ENCODE data around the gene ZC3H18. TPM values are rescaled to one million over a fixed set of nuclear protein-coding genes. Genes with fewer than 3 reads are reported as not detected.

The ZC3H18 gene
- polyA plus RNA-seq, 1 donor from 2014 or later: 12.8 TPM

DNA sequence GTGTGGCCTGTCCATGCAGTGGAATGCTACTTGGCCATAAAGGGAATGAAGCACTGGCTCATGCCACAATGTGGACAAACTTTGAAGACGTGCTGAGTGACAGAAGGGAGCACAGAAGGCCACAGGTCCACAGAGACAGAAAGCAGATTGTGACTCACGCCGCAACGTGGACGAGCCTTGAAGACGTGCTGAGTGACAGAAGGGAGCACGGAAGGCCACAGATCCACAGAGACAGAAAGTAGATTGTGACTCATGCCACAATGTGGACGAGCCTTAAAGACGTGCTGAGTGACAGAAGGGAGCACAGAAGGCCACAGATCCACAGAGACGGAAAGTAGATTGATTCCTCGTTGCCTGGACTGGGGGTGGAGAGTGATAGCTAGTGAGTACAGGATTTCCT is 19.2 kb downstream of the ZC3H18 start:
- H4K20me1 ChIP-seq (ENCODE audit: insufficient read depth): no peaks in the 10 kb centered on the region
- H3K36me3 ChIP-seq (ENCODE audit: insufficient read depth, low read length): no peaks in the 10 kb centered on the region
- no peak overlapping the region for H3K4me3 ChIP-seq (ENCODE audit: low read length)
- H3K79me2 ChIP-seq (replicated peaks; ENCODE audit: insufficient read depth, low read length): peaks cover 4% of the 10 kb centered on the region
- H3K27ac ChIP-seq (ENCODE audit: low read length): no peak overlapping the region
- no peak overlapping the region for H3K9ac ChIP-seq (ENCODE audit: low read length)
- H2AFZ ChIP-seq (ENCODE audit: low read depth, low read length): no peak overlapping the region
- H3K9me2 ChIP-seq (ENCODE audit: insufficient read depth, low read length): no peaks in the 10 kb centered on the region
- TF ChIP-seq MXI1 (conservative IDR thresholded peaks at IDR 0.05; ENCODE audit: poor library complexity, severe bottlenecking) (no peak), POLR2AphosphoS5 (IDR thresholded peaks at IDR 0.05) (no peak), TAF1 (IDR thresholded peaks at IDR 0.05; ENCODE audit: low read depth) (no peak), RAD21 (conservative IDR thresholded peaks at IDR 0.05) (no peak), EP300 (conservative IDR thresholded peaks at IDR 0.05; ENCODE audit: poor library complexity, severe bottlenecking) (no peak), EZH2 (IDR thresholded peaks at IDR 0.05; ENCODE audit: borderline replicate concordance, insufficient read depth, low read length, poor library complexity, severe bottlenecking) (no peak), SMC3 (conservative IDR thresholded peaks at IDR 0.05; ENCODE audit: poor library complexity) (no peak)
- TF ChIP-seq, protein P1, sequence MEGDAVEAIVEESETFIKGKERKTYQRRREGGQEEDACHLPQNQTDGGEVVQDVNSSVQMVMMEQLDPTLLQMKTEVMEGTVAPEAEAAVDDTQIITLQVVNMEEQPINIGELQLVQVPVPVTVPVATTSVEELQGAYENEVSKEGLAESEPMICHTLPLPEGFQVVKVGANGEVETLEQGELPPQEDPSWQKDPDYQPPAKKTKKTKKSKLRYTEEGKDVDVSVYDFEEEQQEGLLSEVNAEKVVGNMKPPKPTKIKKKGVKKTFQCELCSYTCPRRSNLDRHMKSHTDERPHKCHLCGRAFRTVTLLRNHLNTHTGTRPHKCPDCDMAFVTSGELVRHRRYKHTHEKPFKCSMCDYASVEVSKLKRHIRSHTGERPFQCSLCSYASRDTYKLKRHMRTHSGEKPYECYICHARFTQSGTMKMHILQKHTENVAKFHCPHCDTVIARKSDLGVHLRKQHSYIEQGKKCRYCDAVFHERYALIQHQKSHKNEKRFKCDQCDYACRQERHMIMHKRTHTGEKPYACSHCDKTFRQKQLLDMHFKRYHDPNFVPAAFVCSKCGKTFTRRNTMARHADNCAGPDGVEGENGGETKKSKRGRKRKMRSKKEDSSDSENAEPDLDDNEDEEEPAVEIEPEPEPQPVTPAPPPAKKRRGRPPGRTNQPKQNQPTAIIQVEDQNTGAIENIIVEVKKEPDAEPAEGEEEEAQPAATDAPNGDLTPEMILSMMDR (IDR thresholded peaks at IDR 0.05; ENCODE audit: poor library complexity, severe bottlenecking): no peak
- TF ChIP-seq, protein P2, sequence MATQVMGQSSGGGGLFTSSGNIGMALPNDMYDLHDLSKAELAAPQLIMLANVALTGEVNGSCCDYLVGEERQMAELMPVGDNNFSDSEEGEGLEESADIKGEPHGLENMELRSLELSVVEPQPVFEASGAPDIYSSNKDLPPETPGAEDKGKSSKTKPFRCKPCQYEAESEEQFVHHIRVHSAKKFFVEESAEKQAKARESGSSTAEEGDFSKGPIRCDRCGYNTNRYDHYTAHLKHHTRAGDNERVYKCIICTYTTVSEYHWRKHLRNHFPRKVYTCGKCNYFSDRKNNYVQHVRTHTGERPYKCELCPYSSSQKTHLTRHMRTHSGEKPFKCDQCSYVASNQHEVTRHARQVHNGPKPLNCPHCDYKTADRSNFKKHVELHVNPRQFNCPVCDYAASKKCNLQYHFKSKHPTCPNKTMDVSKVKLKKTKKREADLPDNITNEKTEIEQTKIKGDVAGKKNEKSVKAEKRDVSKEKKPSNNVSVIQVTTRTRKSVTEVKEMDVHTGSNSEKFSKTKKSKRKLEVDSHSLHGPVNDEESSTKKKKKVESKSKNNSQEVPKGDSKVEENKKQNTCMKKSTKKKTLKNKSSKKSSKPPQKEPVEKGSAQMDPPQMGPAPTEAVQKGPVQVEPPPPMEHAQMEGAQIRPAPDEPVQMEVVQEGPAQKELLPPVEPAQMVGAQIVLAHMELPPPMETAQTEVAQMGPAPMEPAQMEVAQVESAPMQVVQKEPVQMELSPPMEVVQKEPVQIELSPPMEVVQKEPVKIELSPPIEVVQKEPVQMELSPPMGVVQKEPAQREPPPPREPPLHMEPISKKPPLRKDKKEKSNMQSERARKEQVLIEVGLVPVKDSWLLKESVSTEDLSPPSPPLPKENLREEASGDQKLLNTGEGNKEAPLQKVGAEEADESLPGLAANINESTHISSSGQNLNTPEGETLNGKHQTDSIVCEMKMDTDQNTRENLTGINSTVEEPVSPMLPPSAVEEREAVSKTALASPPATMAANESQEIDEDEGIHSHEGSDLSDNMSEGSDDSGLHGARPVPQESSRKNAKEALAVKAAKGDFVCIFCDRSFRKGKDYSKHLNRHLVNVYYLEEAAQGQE (IDR thresholded peaks at IDR 0.05; ENCODE audit: borderline replicate concordance): no peak
- no peaks in the 10 kb centered on the region for H3K27me3 ChIP-seq (ENCODE audit: insufficient read depth, low read depth, low read length)
- no peaks in the 10 kb centered on the region for H3K9me3 ChIP-seq (ENCODE audit: low read length)
- H3K4me2 ChIP-seq (ENCODE audit: low read length): no peak overlapping the region
- H3F3A ChIP-seq (ENCODE audit: insufficient read depth, low read length, poor library complexity, severe bottlenecking): no peaks in the 10 kb centered on the region

DNA sequence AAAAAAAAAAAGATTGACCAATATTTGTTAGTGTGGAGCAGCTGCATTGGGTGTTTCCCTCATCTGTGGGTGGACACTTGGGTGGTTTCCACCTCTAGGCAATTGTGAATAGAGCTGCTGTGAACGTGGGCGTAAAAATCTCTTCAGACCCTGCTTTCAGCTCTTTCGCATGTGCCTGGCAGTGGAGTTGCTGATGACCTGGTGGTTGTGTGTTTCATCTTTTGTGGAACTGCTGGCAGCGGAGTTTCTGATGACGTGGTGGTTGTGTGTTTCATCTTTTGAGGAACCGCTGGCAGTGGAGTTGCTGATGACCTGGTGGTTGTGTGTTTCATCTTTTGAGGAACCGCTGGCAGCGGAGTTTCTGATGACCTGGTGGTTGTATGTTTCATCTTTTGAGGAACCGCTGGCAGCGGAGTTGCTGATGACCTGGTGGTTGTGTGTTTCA is 21.4 kb downstream of the ZC3H18 start:
- Histone ChIP-seq H3K36me3 (ENCODE audit: insufficient read depth, low read length) (no peaks in the 10 kb centered on the region), H4K20me1 (ENCODE audit: insufficient read depth) (no peaks in the 10 kb centered on the region), H3K9me2 (ENCODE audit: insufficient read depth, low read length) (no peaks in the 10 kb centered on the region), H3F3A (ENCODE audit: insufficient read depth, low read length, poor library complexity, severe bottlenecking) (no peaks in the 10 kb centered on the region), H3K4me3 (ENCODE audit: low read length) (no peak overlapping the region), H3K9me3 (ENCODE audit: low read length) (no peaks in the 10 kb centered on the region), H3K4me2 (ENCODE audit: low read length) (no peak overlapping the region), H2AFZ (ENCODE audit: low read depth, low read length) (no peak overlapping the region), H3K79me2 (replicated peaks; ENCODE audit: insufficient read depth, low read length) (no peaks in the 10 kb centered on the region), H3K9ac (ENCODE audit: low read length) (no peak overlapping the region), H3K27ac (ENCODE audit: low read length) (no peak overlapping the region), H3K27me3 (ENCODE audit: insufficient read depth, low read depth, low read length) (no peaks in the 10 kb centered on the region)
- no peak for TF ChIP-seq RAD21 (conservative IDR thresholded peaks at IDR 0.05)
- TF ChIP-seq, protein P1 (IDR thresholded peaks at IDR 0.05; ENCODE audit: poor library complexity, severe bottlenecking): no peak
- TF ChIP-seq, protein P2 (IDR thresholded peaks at IDR 0.05; ENCODE audit: borderline replicate concordance): no peak
- no peak for TF ChIP-seq TAF1 (IDR thresholded peaks at IDR 0.05; ENCODE audit: low read depth)
